SK-N-SH (cell line): Measurements from ENCODE around the gene ERC2. TPM values are rescaled to one million over a fixed set of nuclear protein-coding genes. Genes with fewer than 3 reads are reported as not detected.

ENCODE experiments used
- CTCF ChIA-PET: fragments of 300-600, 350-600 bp; formaldehyde crosslinking; extraction: SDS; loops from one replicate; lab custom pipeline; 2021; lab: Yijun Ruan, JAX
- POLR2A ChIA-PET: fragments of 350-600 bp; sonication (Branson Sonifier 250); formaldehyde crosslinking; extraction: SDS; loops from one replicate; lab custom pipeline; 2020; ENCODE audit warnings: antibody characterized with exemption, inconsistent platforms; lab: Yijun Ruan, JAX
- DNase-seq: peaks from one replicate; pipeline ENCODE4 v3.0.0; 2012
- H2AFZ ChIP-seq: fragments of 200-600 bp; sonication (generic); 2 replicates; pipeline ENCODE4 v1.8.1; 2016; ENCODE audit warnings: antibody characterized with exemption, mild to moderate bottlenecking, low read depth
- H3F3A ChIP-seq: fragments of 200-600 bp; sonication (generic); replicated peaks from 2 replicates; pipeline ENCODE3; 2016; ENCODE audit warnings: antibody characterized with exemption, mild to moderate bottlenecking; ENCODE audit not compliant: insufficient read depth
- H3K27ac ChIP-seq, 2 experiments: fragments of 200-500 bp in 1 of 2; fragments of 200-600 bp in 1 of 2; sonication (Bioruptor generic) in 1 of 2; sonication (generic), shearing (Covaris generic) in 1 of 2; 2 replicates each; pipeline versions ENCODE4 v1.5.1 to v1.6.1; 2014 to 2016; ENCODE audit warnings: low read depth in 2 of 2, inconsistent platforms in 1 of 2, low read length in 1 of 2, mild to moderate bottlenecking in 1 of 2, mixed read lengths in 1 of 2
- H3K27me3 ChIP-seq: fragments of 200-600 bp; sonication (generic), shearing (Covaris generic); 2 replicates; pipeline ENCODE4 v1.6.1; 2016; ENCODE audit warnings: mixed run types; ENCODE audit not compliant: insufficient read depth
- H3K36me3 ChIP-seq, 2 experiments: fragments of 200-500 bp in 1 of 2; fragments of 200-600 bp in 1 of 2; sonication (Bioruptor generic) in 1 of 2; sonication (generic) in 1 of 2; replicated peaks in 1 of 2; 2 replicates each; pipeline versions ENCODE3 to v1.5.1; 2014 to 2016; ENCODE audit warnings: low read length in 1 of 2, mild to moderate bottlenecking in 1 of 2; ENCODE audit not compliant: insufficient read depth in 2 of 2, control insufficient read depth in 1 of 2
- H3K4me1 ChIP-seq, 2 experiments: fragments of 200-500 bp in 1 of 2; fragments of 200-600 bp in 1 of 2; sonication (Bioruptor generic) in 1 of 2; sonication (generic), shearing (Covaris generic) in 1 of 2; 2 replicates each; pipeline versions ENCODE4 v1.5.1 to v1.6.1; 2014 to 2016; ENCODE audit warnings: low read depth in 1 of 2, low read length in 1 of 2, mixed run types in 1 of 2; ENCODE audit not compliant: insufficient read depth in 2 of 2, control insufficient read depth in 1 of 2
- H3K4me2 ChIP-seq: fragments of 200-600 bp; sonication (generic), shearing (Covaris generic); 2 replicates; pipeline ENCODE4 v1.6.1; 2017; ENCODE audit warnings: mixed run types
- H3K4me3 ChIP-seq, 2 experiments: fragments of 200-500 bp in 1 of 2; fragments of 200-600 bp in 1 of 2; sonication (Bioruptor generic) in 1 of 2; sonication (generic), shearing (Covaris generic) in 1 of 2; 2 replicates each; pipeline versions ENCODE4 v1.5.1 to v1.8.1; 2014 to 2016; ENCODE audit warnings: low read depth in 2 of 2, inconsistent platforms in 1 of 2, low read length in 1 of 2, mild to moderate bottlenecking in 1 of 2, mixed read lengths in 1 of 2, moderate library complexity in 1 of 2
- H3K79me2 ChIP-seq: fragments of 200-600 bp; sonication (generic); 2 replicates; pipeline ENCODE4 v1.8.1; 2017; ENCODE audit warnings: mild to moderate bottlenecking; ENCODE audit not compliant: insufficient read depth
- H3K9ac ChIP-seq: fragments of 200-600 bp; sonication (generic); 2 replicates; pipeline ENCODE4 v1.6.1; 2017; ENCODE audit warnings: mixed run types
- H3K9me2 ChIP-seq: fragments of 200-600 bp; sonication (generic); 2 replicates; pipeline ENCODE4 v1.6.1; 2017; ENCODE audit warnings: mixed run types
- H3K9me3 ChIP-seq: fragments of 200-600 bp; sonication (generic); 2 replicates; pipeline ENCODE4 v1.6.1; 2017; ENCODE audit warnings: mixed run types, mild to moderate bottlenecking, moderate library complexity
- H4K20me1 ChIP-seq: fragments of 200-600 bp; sonication (generic); 2 replicates; pipeline ENCODE4 v1.6.1; 2017; ENCODE audit warnings: mild to moderate bottlenecking, mixed run types; ENCODE audit not compliant: insufficient read depth
- CHD2 ChIP-seq: fragments of 150-350 bp; IDR thresholded peaks from 2 replicates; pipeline ENCODE4 v1.6.1; 2018; ENCODE audit warnings: low read length; ENCODE audit not compliant: partially characterized antibody
- EP300 ChIP-seq, 2 experiments: IDR thresholded peaks; 2 replicates each; pipeline versions ENCODE4 v1.4.0 to v1.6.1; 2012; ENCODE audit warnings: borderline replicate concordance in 1 of 2, low read depth in 1 of 2, low read length in 1 of 2
- FOSL2 ChIP-seq: IDR thresholded peaks from 2 replicates; pipeline ENCODE4 v1.4.0; 2012; ENCODE audit warnings: low read depth, mild to moderate bottlenecking, moderate library complexity, borderline replicate concordance
- FOXJ3 ChIP-seq: sonication (generic); formaldehyde crosslinking; IDR thresholded peaks from 2 replicates; pipeline ENCODE4 v1.5.1; 2020; ENCODE audit warnings: mild to moderate bottlenecking, missing genetic modification reagents
- FOXM1 ChIP-seq: IDR thresholded peaks from 2 replicates; pipeline ENCODE4 v1.4.0; 2012; ENCODE audit warnings: low read depth, mild to moderate bottlenecking
- JUND ChIP-seq: IDR thresholded peaks from 2 replicates; pipeline ENCODE4 v1.4.0; 2012
- MEF2A ChIP-seq: IDR thresholded peaks from 2 replicates; pipeline ENCODE4 v1.4.0; 2012; ENCODE audit warnings: low read depth, borderline replicate concordance
- RCOR1 ChIP-seq: fragments of 150-350 bp; IDR thresholded peaks from 2 replicates; pipeline ENCODE4 v1.6.1; 2017; ENCODE audit warnings: antibody characterized with exemption, low read length
- RXRA ChIP-seq: IDR thresholded peaks from 2 replicates; pipeline ENCODE4 v1.4.0; 2012; ENCODE audit warnings: low read depth, mild to moderate bottlenecking, borderline replicate concordance
- SMC3 ChIP-seq: IDR thresholded peaks from 2 replicates; pipeline ENCODE4 v1.6.1; 2012; ENCODE audit warnings: low read depth, low read length, improper control_type of control experiment
- TAF1 ChIP-seq: IDR thresholded peaks from 2 replicates; pipeline ENCODE4 v1.6.1; 2012; ENCODE audit warnings: low read depth, mild to moderate bottlenecking, low read length, moderate library complexity, borderline replicate concordance
- TCF12 ChIP-seq: IDR thresholded peaks from 2 replicates; pipeline ENCODE4 v1.4.0; 2012
- YY1 ChIP-seq: IDR thresholded peaks from 2 replicates; pipeline ENCODE4 v1.4.0; 2012; ENCODE audit warnings: low read depth, mild to moderate bottlenecking
- WGBS: methylation state at CpG from one replicate; pipeline ENCODE4 v1.1.6; 2017; ENCODE audit warnings: low lambda C conversion rate; 5-methylcytosine and 5-hydroxymethylcytosine counted together
- polyA plus RNA-seq, 3 experiments: library from polyadenylated mRNA; depleted of rRNA; stranded (reverse); fragments of >200 nt; gene quantifications; 2 replicates each; pipeline ENCODE4 v1.2.3, GENCODE V29; 2012
- TF ChIP-seq, protein P1 (sequence below): fragments of 200-600 bp; sonication (generic); IDR thresholded peaks from 2 replicates; pipeline ENCODE4 v1.6.1; 2017; ENCODE audit warnings: antibody characterized with exemption, mild to moderate bottlenecking, moderate library complexity
- TF ChIP-seq, protein P2 (sequence below): IDR thresholded peaks from 2 replicates; pipeline ENCODE4; 2012
- TF ChIP-seq, protein P3 (sequence below): fragments of 150-350 bp; IDR thresholded peaks from 2 replicates; pipeline ENCODE4 v1.6.1; 2017; ENCODE audit warnings: antibody characterized with exemption, low read length, low read depth, borderline replicate concordance
- TF ChIP-seq, protein P4 (sequence below): IDR thresholded peaks from 2 replicates; pipeline ENCODE4 v1.6.1; 2012; ENCODE audit warnings: mild to moderate bottlenecking, low read depth, low read length, moderate library complexity

ERC2 gene
- polyA plus RNA-seq, 1 of the 3 experiments (the other 2 are of a cell fraction): 1.6 TPM

DNA sequence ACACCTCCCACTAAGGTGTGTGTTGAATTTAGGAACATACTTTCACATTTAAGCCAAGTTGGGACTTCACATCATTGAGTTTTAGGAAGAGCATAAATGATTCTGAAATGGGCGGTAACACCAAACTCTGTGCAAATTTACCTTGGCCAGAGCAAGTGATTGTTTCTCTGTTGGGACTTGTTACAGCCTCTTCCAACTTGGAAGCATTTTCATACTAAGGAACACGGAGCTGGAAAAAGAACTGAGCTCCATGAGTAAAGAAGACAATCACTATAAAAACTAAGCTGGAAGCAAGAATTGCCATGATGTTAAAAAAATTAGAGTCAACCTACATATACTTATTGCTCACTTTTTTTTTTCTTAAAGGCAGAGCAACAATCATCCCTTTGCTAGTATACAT, 371.3 kb downstream of the ERC2 start:
- H3F3A ChIP-seq: no peaks in the 10 kb centered on the region
- no peak for DNase-seq
- no peaks in the 10 kb centered on the region for H3K79me2 ChIP-seq
- no peak overlapping the region for H3K27ac ChIP-seq
- no peaks in the 10 kb centered on the region for H3K9me3 ChIP-seq
- H2AFZ ChIP-seq: no peak overlapping the region
- H3K9me2 ChIP-seq: no peaks in the 10 kb centered on the region
- POLR2A ChIA-PET: no interaction called here
- TF ChIP-seq CHD2: no peak
- no peak for TF ChIP-seq SMC3
- no peak for TF ChIP-seq TAF1
- TF ChIP-seq FOXM1: no peak
- TF ChIP-seq JUND: no peak
- TF ChIP-seq FOXJ3 (CRISPR knock-in tag): no peak
- no peak for TF ChIP-seq MEF2A
- TF ChIP-seq, protein P1, sequence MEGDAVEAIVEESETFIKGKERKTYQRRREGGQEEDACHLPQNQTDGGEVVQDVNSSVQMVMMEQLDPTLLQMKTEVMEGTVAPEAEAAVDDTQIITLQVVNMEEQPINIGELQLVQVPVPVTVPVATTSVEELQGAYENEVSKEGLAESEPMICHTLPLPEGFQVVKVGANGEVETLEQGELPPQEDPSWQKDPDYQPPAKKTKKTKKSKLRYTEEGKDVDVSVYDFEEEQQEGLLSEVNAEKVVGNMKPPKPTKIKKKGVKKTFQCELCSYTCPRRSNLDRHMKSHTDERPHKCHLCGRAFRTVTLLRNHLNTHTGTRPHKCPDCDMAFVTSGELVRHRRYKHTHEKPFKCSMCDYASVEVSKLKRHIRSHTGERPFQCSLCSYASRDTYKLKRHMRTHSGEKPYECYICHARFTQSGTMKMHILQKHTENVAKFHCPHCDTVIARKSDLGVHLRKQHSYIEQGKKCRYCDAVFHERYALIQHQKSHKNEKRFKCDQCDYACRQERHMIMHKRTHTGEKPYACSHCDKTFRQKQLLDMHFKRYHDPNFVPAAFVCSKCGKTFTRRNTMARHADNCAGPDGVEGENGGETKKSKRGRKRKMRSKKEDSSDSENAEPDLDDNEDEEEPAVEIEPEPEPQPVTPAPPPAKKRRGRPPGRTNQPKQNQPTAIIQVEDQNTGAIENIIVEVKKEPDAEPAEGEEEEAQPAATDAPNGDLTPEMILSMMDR: no peak
- TF ChIP-seq, protein P2, sequence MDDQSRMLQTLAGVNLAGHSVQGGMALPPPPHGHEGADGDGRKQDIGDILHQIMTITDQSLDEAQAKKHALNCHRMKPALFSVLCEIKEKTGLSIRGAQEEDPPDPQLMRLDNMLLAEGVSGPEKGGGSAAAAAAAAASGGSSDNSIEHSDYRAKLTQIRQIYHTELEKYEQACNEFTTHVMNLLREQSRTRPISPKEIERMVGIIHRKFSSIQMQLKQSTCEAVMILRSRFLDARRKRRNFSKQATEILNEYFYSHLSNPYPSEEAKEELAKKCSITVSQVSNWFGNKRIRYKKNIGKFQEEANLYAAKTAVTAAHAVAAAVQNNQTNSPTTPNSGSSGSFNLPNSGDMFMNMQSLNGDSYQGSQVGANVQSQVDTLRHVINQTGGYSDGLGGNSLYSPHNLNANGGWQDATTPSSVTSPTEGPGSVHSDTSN: no peak
- TF ChIP-seq RXRA: no peak
- TF ChIP-seq EP300 (IDR thresholded peaks at IDR 0.05; ENCODE audit: borderline replicate concordance in 1 of 2, low read depth in 1 of 2, low read length in 1 of 2): no peak
- TF ChIP-seq TCF12: no peak
- no peak for TF ChIP-seq RCOR1
- TF ChIP-seq, protein P3, sequence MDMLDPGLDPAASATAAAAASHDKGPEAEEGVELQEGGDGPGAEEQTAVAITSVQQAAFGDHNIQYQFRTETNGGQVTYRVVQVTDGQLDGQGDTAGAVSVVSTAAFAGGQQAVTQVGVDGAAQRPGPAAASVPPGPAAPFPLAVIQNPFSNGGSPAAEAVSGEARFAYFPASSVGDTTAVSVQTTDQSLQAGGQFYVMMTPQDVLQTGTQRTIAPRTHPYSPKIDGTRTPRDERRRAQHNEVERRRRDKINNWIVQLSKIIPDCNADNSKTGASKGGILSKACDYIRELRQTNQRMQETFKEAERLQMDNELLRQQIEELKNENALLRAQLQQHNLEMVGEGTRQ: no peak
- no peak for TF ChIP-seq YY1
- TF ChIP-seq, protein P4, sequence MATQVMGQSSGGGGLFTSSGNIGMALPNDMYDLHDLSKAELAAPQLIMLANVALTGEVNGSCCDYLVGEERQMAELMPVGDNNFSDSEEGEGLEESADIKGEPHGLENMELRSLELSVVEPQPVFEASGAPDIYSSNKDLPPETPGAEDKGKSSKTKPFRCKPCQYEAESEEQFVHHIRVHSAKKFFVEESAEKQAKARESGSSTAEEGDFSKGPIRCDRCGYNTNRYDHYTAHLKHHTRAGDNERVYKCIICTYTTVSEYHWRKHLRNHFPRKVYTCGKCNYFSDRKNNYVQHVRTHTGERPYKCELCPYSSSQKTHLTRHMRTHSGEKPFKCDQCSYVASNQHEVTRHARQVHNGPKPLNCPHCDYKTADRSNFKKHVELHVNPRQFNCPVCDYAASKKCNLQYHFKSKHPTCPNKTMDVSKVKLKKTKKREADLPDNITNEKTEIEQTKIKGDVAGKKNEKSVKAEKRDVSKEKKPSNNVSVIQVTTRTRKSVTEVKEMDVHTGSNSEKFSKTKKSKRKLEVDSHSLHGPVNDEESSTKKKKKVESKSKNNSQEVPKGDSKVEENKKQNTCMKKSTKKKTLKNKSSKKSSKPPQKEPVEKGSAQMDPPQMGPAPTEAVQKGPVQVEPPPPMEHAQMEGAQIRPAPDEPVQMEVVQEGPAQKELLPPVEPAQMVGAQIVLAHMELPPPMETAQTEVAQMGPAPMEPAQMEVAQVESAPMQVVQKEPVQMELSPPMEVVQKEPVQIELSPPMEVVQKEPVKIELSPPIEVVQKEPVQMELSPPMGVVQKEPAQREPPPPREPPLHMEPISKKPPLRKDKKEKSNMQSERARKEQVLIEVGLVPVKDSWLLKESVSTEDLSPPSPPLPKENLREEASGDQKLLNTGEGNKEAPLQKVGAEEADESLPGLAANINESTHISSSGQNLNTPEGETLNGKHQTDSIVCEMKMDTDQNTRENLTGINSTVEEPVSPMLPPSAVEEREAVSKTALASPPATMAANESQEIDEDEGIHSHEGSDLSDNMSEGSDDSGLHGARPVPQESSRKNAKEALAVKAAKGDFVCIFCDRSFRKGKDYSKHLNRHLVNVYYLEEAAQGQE: no peak
- TF ChIP-seq FOSL2: no peak
- no peak overlapping the region for H3K4me3 ChIP-seq
- CTCF ChIA-PET: no interaction called here
- H3K9ac ChIP-seq: no peak overlapping the region
- no peak overlapping the region for H3K4me2 ChIP-seq
- no peaks in the 10 kb centered on the region for H3K27me3 ChIP-seq
- no peaks in the 10 kb centered on the region for H3K36me3 ChIP-seq
- H4K20me1 ChIP-seq: no peaks in the 10 kb centered on the region
- H3K4me1 ChIP-seq: no peaks in the 10 kb centered on the region
- WGBS: 87% methylated on average over 2 of the region's 2 CpGs
